Epithelial cell of esophagus (primary cell): ENCODE measurements around the gene TCERG1.

Experiments
- DNase-seq: peaks from one replicate; pipeline ENCODE4 v3.0.0; 2010; ENCODE audit warnings: low read depth
- H3K4me3 ChIP-seq: 2 replicates; pipeline ENCODE4 v1.5.1; 2011; ENCODE audit warnings: mild to moderate bottlenecking, low read length, control low read depth
- TF ChIP-seq, protein P1 (sequence below): IDR thresholded peaks from 2 replicates; pipeline ENCODE4 v1.5.1; 2011; ENCODE audit warnings: low read depth, mild to moderate bottlenecking, low read length, control low read depth, inconsistent platforms; ENCODE audit not compliant: insufficient read depth; ENCODE audit errors: missing control alignments

TCERG1 gene

DNA sequence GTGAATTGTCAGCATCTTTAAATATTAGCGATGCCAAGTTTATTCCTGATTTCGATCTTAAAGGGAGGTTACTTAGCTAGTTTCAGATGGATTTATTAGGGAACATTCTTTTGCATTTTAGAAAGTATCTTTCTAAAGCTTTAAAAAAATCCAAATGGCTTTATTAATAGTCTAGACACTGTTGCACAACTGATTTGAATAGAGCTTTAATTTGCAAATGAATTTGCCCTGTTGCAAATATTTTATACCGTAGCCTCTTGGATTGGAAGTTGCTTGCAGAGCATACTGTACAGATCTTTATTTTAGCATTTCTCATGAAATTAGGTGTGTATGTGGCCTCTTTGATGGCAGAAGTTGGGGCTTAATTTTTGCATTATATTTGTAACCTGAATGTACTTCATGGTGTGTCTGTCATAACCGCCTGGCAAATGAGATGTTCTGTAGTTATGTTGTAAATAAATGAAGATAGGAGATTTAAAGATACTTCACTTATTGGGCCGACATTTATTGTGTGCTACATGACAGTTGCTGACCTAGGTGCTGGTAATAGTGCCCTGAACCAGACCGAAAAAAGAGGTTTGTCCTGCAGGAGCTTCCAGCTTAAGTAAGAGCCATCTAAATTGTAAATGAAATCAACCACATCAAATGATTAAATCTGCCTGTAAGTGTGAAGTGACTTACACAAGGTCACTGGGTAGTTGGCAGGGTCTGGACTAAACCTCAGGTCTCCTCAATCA is 1.8 kb downstream of the TCERG1 start:
- TF ChIP-seq, protein P1, sequence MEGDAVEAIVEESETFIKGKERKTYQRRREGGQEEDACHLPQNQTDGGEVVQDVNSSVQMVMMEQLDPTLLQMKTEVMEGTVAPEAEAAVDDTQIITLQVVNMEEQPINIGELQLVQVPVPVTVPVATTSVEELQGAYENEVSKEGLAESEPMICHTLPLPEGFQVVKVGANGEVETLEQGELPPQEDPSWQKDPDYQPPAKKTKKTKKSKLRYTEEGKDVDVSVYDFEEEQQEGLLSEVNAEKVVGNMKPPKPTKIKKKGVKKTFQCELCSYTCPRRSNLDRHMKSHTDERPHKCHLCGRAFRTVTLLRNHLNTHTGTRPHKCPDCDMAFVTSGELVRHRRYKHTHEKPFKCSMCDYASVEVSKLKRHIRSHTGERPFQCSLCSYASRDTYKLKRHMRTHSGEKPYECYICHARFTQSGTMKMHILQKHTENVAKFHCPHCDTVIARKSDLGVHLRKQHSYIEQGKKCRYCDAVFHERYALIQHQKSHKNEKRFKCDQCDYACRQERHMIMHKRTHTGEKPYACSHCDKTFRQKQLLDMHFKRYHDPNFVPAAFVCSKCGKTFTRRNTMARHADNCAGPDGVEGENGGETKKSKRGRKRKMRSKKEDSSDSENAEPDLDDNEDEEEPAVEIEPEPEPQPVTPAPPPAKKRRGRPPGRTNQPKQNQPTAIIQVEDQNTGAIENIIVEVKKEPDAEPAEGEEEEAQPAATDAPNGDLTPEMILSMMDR = no peak
- no peak for DNase-seq
- peak overlapping the region; percentile 100 for H3K4me3 ChIP-seq

DNA sequence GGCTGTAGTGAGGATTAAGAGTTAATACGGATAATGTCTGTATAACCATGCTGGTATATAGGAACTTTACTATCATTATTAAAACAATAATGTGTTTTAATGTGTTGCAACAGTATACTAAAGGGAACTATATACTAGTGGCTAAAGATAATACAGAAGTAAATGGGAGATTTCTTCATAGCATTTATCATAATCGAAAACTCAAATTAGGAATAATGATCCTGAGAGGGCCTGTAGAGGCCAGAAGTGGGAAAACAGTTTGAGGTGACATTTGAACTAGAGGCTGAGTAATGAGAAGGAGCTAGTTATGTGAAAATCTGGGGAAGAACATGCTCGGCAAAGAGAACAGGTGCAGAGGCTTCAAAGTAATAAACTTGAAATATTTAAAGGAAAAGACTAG is 2.9 kb downstream of the TCERG1 start:
- DNase-seq = no peak
- TF ChIP-seq, protein P1 = no peak
- no peak overlapping the region for H3K4me3 ChIP-seq

DNA sequence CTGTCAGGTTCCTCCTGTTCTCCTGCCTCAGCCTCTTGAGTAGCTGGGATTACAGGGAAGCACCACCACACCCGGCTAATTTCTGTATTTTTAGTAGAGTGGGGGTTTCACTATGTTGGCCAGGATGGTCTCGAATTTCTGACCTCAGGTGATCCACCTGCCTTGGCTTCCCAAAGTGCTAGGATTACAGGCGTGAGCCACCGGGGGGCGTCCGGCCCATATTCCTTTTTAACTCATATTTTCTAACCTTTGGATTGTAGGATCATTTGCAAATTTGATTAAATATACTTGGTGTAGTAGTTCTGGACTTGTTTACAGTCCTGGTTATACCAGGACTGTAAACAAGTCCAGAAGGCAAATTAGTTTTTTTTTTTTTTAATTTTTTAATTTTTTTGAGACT is 4.3 kb downstream of the TCERG1 start:
- no peak overlapping the region for H3K4me3 ChIP-seq
- TF ChIP-seq, protein P1 = no peak
- DNase-seq = no peak

DNA sequence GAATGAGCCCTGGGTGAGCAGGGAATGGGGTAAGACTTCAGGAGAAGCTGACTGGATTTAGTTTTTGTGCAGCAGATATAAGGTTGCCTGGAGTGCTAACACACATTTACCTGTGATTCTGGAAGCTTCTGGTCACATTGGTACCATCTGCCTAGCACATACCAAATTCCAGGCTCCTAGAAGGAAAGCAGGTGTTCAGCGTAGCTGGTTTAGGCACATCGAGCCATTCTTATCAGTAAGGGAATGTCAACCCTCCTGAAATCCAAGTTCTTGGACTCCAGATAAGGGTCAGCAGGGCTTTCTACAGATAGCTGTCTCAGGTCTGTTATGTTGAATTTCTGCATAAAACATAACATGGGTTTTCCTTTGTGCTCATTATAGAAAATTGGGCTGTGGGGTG is 10.3 kb downstream of the TCERG1 start:
- no peak overlapping the region for H3K4me3 ChIP-seq
- TF ChIP-seq, protein P1 = no peak
- no peak for DNase-seq

DNA sequence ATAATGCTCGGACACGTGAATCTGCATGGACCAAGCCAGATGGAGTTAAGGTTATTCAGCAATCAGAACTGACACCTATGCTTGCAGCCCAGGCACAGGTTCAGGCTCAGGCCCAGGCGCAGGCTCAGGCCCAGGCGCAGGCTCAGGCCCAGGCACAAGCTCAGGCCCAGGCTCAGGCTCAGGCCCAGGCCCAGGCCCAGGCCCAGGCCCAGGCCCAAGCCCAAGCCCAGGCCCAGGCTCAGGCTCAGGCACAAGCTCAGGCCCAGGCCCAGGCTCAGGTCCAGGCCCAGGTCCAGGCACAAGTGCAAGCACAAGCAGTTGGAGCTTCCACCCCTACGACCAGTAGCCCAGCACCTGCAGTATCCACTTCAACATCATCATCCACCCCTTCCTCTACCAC is 11.8 kb downstream of the TCERG1 start:
- H3K4me3 ChIP-seq = no peak overlapping the region
- DNase-seq = no peak
- TF ChIP-seq, protein P1 = no peak

DNA sequence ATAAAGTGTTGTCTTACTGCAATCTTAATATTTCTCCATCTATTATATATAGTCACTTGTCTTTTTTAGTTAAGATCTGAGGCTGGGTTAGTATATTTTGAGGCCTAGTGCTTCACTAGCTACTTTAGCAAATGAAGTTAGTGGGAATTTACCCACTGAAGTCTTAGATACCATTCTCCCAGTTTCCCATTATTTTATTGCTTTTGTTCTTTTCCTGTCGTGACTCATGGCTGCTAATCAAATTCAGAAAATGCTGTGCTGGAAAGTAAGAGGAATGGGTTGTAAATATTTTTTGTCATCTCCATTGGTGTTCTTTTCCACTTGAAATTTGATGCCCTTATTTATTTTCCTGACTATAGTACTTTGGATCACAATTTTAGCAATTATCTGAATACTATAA is 14.2 kb downstream of the TCERG1 start:
- H3K4me3 ChIP-seq = no peak overlapping the region
- DNase-seq = no peak
- TF ChIP-seq, protein P1 = no peak

DNA sequence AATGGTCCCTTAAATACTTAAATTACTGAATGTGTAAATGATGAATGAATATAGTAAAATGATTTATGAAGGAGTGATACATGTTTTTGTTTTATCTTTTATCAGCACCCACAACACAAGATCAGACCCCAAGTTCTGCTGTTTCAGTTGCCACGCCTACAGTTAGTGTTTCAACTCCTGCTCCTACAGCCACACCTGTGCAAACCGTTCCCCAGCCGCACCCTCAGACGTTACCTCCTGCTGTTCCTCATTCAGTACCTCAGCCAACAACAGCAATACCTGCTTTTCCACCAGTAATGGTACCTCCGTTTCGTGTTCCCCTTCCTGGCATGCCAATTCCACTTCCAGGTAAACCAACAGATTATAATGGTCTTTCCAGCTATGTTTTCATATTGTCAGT is 16.3 kb downstream of the TCERG1 start:
- TF ChIP-seq, protein P1 = no peak
- H3K4me3 ChIP-seq = no peak overlapping the region
- DNase-seq = peak; percentile 10
